ENCODE data around the gene NDUFAF8. TPM values are rescaled to one million over a fixed set of nuclear protein-coding genes. Genes with fewer than 3 reads are reported as not detected.

NDUFAF8 gene
- total RNA-seq, 1 donor from 2014 or later = 77.0 TPM

DNA sequence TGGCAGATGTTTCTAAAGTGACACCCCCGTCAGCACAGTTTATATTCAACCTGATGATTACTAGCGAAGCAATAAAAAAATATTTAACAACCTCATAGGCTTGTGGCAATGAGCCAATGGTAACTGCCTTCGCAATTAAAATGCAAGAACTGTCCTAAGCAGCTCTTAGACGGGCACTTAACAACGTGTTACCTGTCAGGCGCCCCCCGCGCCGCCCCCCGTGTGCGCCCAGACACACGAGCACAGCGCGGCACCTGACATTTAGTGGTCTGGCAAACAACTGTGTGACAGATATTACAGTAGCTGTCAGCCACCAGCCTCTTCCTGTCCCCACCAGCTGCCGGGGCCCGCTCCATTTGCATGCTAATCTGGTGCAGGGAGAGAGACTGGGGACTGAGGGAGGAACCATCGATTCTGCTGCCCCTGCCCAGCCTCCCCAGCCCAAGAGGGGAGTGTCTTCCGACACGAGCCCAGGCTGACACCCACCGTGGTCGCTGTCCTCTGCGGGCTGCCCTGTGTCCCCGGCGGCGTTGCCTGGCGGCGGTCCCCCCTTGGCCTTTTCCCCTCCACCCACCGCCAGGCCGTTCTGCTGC is 12.7 kb downstream of the NDUFAF8 start:
- DNase-seq (ENCODE audit: low spot score) = no peak

DNA sequence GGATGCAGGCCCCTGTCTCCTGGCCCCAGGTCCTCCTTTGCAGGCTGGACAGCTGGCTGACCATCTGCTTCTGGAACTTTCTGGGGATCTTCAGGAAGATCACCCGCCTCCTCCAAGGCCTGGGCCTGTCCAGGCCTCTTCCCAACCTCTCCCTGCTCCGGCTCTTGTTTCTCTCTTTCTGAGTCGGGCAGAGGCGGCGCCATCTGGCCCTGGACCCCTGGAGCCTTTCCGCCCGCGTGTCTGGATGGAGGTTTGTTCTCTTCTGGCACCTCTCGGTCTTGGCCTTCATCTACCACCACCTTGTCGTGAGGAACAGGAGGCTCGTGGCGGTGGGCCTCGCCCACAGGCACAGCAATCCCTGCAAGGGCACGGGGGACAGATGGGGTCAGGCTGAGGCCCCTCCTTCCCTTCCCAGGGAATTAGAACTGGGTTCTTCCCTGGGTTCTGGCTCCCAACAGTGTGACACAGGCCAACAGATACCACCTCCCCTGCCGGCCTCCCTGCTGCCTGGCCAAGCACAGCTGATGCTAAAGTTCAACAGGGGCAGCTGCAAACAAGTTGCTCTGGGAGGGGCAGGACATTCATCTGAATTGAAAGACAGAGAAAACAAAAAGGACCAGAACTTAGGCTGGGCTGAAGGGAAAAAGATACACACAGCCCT is 13.3 kb downstream of the NDUFAF8 start:
- no peak for DNase-seq (ENCODE audit: low spot score)

DNA sequence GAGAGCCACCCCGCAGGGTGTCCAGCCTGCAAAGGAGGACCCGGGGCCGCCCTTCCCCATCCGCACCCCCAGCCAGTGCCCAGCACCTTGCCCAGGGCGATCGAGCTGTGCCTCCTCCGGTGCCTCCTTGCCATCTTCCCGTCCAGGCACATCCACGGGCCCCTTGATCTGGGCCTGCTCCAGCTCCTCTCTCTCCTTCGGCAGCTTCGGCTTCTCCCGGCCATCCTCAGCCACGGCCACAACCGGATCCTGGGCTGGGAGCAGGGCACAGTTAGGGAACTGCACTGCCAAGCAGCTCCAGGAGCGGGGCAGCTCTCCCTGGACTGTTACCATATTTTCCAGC is 13.8 kb downstream of the NDUFAF8 start:
- no peak for DNase-seq (ENCODE audit: low spot score)

- peak; percentile 25 for DNase-seq (ENCODE audit: low spot score)
These were observed 14.4 kb downstream of the NDUFAF8 start for GRCh38 chr17:81253358-81254131.

DNA sequence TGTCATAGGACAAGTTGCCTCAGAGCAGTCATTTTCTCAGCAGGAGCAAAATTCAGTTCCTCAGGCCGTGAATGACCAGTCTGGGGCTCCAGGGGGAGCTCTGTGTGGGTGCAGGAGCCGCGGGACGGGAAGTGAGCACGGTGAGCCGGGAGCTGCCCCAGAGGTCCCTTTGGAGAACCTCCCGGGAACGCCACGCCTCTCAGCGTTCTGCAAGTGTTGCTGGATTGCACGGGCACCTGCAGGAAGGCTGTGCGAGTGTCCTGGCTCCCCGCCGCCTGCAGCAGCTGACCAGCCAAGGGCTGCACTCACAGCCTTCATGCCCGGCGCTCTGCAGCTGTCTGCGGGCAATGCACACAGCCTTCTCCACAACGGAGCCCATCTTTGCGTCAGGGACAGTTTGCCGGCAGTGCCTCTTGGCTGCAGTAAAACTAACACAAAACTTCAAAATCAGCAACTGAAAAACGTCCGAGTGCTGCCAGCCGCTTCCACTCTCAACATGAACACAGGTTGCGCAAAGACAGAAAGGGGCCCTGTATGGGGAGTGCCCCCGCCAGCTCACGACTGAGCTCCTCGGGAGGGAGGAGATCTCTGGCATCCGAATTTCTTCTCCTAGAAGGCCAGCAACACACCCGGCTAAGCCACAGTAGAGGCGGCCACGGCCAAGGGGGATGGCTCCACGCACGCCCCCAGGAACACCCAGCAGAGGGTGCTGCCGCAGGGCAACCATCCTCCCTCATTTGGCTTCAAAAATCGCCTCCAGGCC is 16.0 kb downstream of the NDUFAF8 start:
- peak; percentile 84 for DNase-seq (ENCODE audit: low spot score)

DNA sequence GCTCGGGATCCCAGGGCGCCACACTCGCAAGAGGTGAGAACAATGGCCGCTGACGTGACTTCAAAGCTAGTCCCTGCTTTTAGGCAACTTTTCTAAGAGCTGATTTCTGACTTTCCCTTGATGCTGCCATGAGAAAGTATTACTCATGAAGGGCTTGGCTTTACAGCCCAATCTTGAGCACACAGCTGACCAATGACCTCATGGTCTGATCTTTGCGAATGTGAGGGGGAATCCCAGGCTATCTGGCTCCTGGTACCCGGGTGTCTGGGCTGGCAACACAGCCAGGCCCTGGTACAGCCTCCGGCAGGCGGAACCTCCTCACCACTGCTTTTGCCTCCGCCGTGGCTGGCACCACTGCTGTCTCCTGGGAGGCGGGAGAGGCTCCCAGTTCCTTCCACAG is 17.5 kb downstream of the NDUFAF8 start:
- DNase-seq (ENCODE audit: low spot score) = peak; percentile 37

DNA sequence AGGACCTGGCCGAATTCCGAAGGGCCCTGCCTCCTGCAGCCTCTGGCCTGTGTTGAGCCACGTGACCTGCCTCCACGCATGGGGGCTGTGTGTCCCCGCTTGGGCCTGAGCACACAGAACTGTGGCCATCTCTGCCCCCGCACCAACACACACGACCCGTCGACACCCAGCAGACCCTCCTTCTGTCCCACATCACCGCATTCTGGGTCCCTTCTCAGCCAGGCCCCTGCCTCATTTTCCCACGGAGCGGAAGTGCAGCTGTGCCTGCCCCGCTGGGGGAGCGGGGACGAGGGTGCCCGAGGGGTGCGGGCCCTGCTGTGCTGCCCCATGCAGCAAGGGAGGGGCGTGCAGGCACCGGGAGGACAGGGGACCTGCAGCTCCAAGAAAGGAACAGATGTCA is 18.4 kb downstream of the NDUFAF8 start:
- DNase-seq (ENCODE audit: low spot score) = no peak

- no peak for DNase-seq (ENCODE audit: low spot score)
These were observed 19.2 kb downstream of the NDUFAF8 start for GRCh38 chr17:81258292-81258691.

DNA sequence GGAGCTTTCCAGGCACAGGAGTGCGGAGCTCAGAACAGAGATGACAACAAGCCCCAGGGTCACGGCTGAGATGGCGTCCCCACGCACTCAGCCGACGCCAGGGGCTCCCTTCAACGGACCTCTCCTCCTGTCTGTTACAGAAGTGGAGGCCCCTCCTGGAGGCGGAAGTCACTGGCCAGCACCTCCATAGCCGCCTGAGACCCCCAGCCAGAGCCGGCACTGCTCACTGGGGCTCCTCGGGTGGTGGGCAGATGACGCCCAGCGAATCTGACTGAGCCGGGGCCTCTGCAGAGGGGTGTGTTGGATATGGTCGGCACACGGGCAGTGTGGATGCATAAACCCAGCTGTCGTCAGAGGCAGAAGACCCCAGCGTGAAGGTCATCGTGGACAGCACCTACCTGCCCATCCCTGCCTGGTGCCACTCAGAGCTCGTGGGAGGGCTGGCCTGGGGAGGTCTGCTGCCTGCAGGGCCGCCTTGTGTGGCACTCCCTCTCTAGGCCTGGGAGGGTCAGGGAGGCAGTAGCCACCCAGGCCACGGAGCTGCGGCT is 20.0 kb downstream of the NDUFAF8 start:
- DNase-seq (ENCODE audit: low spot score) = no peak

DNA sequence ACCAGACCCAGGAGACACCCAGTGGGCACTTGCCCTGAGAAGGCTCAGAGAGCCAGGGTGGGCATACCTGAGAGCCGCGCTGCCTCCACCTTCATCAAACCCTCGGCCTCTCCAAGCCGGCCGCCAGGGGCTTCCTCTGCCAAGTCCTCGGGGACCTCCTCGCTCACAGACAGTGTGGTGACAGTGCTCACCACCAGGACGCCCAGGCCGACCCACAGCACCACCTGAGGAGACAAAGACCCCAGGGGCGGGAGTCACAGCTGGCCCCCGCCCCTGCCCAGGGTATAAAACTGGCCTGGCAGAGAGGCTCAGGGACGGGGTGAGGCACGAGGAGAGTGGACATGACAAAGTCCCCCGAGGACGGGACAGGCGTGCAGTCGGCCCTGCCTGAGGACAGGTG is 21.1 kb downstream of the NDUFAF8 start:
- no peak for DNase-seq (ENCODE audit: low spot score)

GRCh38 chr17:81260641-81261040 is 21.5 kb downstream of the NDUFAF8 start:
- no peak for DNase-seq (ENCODE audit: low spot score)

DNA sequence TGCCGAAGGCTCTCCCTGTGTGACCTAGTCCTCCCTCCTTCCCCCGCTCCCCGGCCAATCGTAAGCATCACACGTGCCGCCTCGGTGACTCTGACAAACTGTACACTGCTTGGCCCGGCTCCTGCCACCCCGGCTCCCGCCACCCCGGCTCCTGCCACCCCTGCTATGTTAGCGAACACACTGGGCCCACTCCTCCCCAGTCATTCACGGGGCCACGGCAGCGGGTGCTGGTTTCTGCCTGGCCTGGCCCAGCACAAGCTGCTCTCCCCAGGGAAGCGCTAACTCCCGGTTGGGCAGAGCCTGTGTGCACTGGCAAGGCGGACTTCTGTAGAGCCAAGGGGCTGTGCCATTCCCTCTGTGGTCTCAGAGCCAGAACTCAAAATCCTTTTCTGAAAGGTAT is 22.0 kb downstream of the NDUFAF8 start:
- no peak for DNase-seq (ENCODE audit: low spot score)

DNA sequence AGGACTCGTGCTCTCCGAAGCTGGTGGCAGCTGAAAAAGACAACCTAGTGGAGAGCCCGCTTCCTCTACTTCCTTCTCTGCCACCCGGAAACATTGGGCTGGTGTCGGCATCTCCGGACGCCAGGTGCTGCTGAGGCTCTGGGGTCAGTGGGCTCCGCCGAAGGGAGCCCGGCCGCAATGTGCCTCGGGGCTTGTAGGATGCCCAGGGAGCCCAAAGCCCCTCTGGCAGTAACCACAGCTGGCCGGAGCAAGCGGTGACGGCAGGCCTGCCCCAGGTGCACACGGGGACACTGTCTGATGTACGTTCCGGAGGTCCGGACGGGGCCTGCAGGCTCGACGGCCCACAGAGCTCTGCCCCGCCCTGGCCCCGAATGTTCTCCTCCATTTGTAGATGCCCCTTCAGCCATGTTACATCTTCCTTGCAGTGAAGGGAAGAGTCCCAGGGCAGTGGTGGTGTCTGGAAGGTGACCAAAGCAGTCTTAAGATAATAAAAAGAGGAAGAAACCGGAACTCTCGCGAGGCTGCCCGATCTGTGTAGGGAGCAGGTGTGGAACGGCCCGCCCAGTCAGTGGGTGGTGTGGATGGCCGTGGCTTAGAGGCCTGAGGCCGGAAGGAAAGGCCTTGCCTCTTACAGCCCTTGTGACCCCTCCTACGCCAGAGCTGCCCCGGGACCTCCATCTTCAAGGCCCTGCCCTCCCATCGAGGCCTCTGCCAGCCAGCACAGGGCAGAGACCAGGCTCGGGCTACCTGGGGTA is 22.6 kb downstream of the NDUFAF8 start:
- DNase-seq (ENCODE audit: low spot score) = no peak

DNA sequence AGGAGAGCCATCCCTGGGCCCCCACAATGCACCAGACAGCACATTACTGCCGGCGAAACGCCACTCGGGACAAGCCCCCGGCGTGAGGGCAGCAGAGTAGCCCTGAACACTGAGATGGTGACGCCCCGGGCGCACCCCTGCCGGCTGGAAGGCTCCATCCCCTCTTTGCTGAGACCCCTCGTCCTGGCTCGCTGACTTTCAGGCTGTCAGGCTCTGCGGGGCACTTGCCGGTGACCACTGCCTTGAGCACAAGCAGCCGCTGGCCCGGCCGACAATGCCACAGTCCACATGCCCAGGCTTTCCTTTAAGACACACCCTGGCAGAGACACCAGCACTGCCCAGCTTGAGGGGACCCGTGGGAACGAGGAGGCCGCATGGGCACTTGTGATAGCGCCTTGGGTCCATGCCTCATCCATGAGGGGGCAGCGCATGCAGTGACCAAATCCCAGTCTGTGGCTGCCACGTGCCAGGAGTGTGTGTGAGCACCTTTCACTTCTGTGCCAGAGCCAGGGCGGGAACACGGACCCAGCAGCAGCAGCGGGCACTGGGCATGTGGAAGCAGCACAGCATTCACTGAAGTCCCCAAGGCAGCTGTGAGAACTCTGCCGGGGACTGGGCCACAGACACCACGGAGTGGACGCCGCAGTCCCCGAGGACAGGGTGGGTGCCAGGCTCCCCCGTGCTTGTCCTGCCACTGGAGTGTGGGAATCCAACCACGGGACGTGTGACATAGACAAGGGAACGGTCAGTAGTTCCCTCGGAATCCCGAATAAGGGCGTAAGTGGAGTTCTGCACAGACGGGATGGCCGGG is 24.5 kb downstream of the NDUFAF8 start:
- DNase-seq (ENCODE audit: low spot score) = no peak

GRCh38 chr17:81264640-81265039 is 25.5 kb downstream of the NDUFAF8 start:
- no peak for DNase-seq (ENCODE audit: low spot score)

DNA sequence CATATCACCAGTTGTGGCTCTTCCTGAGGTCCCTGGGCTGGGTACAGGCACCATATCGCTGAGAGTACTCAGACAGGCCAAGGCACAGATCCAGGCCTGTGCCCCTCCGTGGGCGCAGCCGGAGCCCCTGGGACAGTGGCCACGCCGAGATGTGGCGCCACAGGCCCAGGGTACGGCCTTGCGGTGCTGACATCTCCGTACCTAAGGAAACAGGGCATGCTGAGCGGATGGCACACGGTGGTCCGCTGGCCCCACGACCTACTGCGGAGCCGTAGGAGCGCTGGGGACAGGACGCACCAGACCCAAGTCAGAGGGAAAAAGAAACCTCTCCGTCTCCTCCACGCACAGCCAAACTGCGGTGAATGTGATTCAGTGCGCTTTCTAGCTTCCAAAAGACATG is 26.5 kb downstream of the NDUFAF8 start:
- no peak for DNase-seq (ENCODE audit: low spot score)

- no peak for DNase-seq (ENCODE audit: low spot score)
These were observed 28.4 kb downstream of the NDUFAF8 start for GRCh38 chr17:81267390-81268067.

DNA sequence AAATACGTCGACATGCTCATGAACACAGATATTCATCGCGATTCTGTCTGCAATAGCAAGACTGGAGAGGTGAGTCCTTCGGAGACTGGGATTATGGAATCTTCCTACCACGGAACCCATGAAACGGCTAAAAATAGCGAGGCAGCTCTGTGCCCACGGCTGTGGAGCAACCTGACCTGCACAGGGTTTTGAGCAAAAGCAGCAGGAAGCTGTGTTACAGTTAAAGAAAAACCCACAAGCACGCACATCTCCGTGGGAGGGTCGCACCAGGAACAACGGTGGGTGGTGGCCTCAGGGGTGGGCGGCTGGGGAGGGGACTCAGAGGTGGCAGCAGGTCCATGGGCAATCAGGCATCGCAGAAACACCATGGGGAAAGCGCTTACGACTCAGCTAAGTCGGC is 31.2 kb downstream of the NDUFAF8 start:
- no peak for DNase-seq (ENCODE audit: low spot score)

GRCh38 chr17:81271226-81271625 is 32.1 kb downstream of the NDUFAF8 start:
- DNase-seq (ENCODE audit: low spot score) = no peak

DNA sequence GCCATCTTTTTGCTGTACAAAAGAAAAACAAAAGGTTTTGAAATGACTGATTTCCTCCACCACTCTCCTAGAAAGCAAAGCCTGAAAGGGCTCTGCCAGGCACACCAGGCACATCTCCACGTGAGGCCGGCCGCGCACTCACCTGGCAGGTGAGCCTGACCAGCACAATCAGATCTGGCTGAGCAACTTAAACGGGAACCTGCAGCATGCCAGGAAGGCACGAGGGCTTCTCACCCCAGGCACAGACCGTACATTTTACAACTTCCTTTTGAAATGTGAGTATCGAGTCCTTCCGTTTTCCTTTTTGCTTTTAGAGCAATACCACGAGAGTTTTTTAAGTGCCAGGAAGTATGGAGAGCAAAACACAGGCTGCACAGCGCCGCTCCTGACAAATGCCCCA is 33.5 kb downstream of the NDUFAF8 start:
- no peak for DNase-seq (ENCODE audit: low spot score)
